NCI-H446 (cell line): ENCODE measurements around the gene PWWP2B.
"Not testable (repeated sequence)": the region's sequence is repeated elsewhere in the genome, so short reads cannot be mapped to it uniquely, and the experiment has no call there.

Experiments used
- DNase-seq, 2 experiments: peaks; one replicate each; lab custom pipeline; 2025; lab: John Stamatoyannopoulos, UW

PWWP2B gene

GRCh38 chr10:132433671-132434340 is 36.8 kb downstream of the PWWP2B start:
- DNase-seq = no peak

- DNase-seq = no peak
Measured at GRCh38 chr10:132434405-132435005, 37.5 kb downstream of the PWWP2B start.

- not testable (repeated sequence) for DNase-seq
Measured at GRCh38 chr10:132435320-132435719, 38.3 kb downstream of the PWWP2B start.

- not testable (repeated sequence) for DNase-seq
Measured at GRCh38 chr10:132436096-132436495, 39.1 kb downstream of the PWWP2B start.

- no peak for DNase-seq
Measured at GRCh38 chr10:132436861-132437410, 39.9 kb downstream of the PWWP2B start.

- no peak for DNase-seq
Measured at GRCh38 chr10:132437541-132437950, 40.5 kb downstream of the PWWP2B start.

GRCh38 chr10:132438091-132439024 is 41.4 kb downstream of the PWWP2B start:
- no peak for DNase-seq

- DNase-seq = no peak
Measured at GRCh38 chr10:132439025-132439388, 42.0 kb downstream of the PWWP2B start.

- DNase-seq = no peak
Measured at GRCh38 chr10:132439424-132440163, 42.6 kb downstream of the PWWP2B start.

GRCh38 chr10:132440791-132441565 is 44.0 kb downstream of the PWWP2B start:
- no peak for DNase-seq

- no peak for DNase-seq
Measured at GRCh38 chr10:132441818-132442524, 45.0 kb downstream of the PWWP2B start.

- DNase-seq = no peak
Measured at GRCh38 chr10:132442636-132443035, 45.6 kb downstream of the PWWP2B start.

GRCh38 chr10:132443605-132443982 is 46.6 kb downstream of the PWWP2B start:
- no peak for DNase-seq

- no peak for DNase-seq
Measured at GRCh38 chr10:132443983-132444876, 47.2 kb downstream of the PWWP2B start.

GRCh38 chr10:132444877-132445351 is 47.9 kb downstream of the PWWP2B start:
- DNase-seq = no peak

GRCh38 chr10:132445516-132446194 is 48.7 kb downstream of the PWWP2B start:
- DNase-seq = no peak

- no peak for DNase-seq
Measured at GRCh38 chr10:132446195-132446581, 49.2 kb downstream of the PWWP2B start.

GRCh38 chr10:132446661-132447445 is 49.9 kb downstream of the PWWP2B start:
- no peak for DNase-seq
